ENCODE data around the gene OR5H1.
"Not testable (repeated sequence)": the region's sequence is repeated elsewhere in the genome, so short reads cannot be mapped to it uniquely, and the experiment has no call there.

OR5H1 gene

DNA sequence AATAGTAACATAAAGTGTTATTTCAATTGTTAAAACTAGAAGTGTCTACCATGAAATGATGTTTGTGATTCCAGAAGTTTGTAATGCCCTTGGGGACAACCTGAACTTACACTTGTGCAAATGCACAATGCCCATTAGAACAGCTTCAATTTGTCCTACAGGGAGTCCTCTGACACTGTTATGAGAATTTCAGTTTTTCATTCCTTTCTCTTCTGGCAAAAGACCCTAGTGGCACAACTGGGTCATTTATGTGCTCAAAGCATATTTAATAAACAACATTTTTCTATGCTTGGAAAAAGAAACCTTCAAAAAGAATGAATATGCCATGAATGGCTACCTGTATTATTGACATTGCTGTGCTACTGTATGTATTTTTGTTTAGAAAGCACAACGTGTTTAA, at the start of gene OR5H1:
TSS of gene OR5H1 (plus strand) at position 301 of the 400 bp plus-strand sequence. CDS start 1,977 bp downstream, outside the sequence.
- DNase-seq = no peak

DNA sequence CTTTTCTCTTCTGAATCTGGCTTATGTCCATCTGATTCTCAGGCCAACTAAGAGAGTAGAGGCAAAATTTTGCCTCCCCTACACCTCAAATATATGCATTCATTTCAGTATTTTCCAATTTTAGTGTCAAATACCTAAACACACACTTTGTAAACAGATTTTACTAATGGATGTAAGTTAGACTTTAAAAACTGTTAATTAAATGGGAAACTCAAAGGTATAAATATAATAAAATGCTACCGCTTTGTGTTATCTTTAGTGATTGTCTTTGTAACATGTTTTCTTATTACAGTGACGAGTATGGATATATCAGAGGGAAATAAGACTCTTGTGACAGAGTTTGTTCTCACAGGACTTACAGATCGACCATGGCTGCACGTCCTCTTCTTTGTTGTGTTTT, 43.6 kb upstream of the OR5H1 start, which contains the start of gene OR5AC2:
TSS of gene OR5AC2 (plus strand) at position 301 of the 400 bp plus-strand sequence. CDS start at position 301, 0 bp downstream.
- DNase-seq = no peak

DNA sequence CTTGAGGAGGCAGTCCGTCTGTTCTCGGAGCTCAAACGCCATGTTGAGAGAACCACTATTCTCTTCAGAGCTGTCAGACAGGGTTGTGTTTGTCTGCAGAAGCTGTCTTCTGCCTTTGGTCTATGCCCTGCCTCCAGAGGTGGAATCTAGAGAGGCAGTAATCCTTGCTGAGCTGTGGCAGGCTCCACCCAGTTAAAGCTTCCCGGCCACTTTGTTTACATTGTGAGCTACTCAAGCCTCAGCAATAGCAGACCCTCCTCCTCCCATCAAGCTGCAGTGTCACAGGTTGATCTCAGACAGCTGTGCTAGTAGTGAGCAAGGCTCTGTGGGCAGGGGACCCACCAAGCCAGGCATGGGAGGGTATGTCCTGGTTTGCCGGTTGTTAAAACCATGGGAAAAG, 34.6 kb upstream of the OR5H1 start:
- no peak for DNase-seq

DNA sequence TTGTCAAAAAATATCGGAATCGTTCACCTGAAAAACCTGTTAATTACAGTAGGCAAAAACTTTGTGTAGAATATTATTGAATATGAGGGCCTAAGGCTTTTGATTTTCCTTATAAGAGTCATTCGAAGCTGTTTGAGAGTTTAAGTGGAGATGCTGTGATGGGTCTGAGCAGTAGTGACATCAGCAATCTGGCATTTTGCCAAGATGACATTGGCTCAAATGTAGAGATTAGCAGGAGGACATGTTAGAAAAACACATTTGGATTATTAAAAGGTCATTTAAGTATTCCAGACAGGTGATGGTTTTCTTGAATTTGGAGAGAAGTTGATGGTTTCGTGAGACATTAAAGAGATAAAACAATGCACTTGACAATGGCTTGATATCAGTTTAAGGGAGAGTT, 30.7 kb upstream of the OR5H1 start:
- no peak for DNase-seq

DNA sequence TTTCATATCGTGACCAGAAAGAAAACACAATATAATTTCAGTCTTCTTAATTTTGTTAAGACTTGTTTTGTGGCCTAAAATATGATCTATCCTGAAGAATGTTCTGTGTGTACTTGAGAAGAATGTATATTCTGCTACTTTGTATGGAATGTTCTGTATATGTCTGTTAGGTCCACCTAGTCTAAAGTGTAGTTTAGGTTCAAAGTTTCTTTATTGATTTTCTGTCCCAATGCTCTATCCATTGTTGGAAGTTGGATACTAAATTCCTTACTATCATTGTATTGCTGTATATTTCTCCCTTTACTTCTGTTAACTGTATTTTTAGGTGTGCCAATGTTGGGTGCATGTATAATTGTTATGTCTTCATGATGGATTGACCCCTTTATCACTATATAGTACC, 22.4 kb upstream of the OR5H1 start:
- DNase-seq = no peak

DNA sequence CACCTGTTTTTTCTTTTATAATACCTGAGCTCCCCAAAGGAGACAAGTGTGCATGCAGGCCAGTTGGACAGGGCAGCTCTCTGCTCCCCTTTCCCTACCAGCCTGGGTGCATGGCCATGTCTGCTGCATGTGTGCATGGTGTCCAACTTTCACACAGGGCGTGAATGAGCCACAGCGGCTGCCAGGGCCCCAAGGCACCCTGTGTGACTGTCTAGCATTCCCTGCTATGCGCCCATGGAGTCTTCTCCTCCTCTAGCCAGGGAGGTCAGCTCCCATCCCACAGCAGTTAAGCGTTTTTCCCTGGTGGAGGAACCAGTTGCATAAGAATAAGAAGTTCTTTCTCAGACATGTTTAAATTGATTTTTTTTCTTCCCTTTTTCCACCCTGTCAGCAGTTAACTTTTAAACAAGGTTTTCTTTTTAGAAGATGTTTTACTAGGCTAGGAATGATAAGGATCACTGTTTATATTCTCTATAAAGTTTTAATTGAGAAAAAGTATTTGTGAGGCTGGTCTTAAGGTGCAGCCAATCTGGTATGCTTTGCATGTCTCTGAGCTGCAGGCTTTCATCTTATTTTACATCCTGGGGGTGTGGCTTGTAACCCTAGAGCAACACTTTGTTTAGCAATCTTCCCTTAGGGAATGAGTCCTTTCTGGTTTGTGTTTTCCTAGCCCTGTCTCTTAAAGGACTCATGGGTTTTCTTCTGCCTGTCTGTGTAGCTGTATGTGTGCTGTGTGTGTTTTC, 20.5 kb upstream of the OR5H1 start:
- no peak for DNase-seq

DNA sequence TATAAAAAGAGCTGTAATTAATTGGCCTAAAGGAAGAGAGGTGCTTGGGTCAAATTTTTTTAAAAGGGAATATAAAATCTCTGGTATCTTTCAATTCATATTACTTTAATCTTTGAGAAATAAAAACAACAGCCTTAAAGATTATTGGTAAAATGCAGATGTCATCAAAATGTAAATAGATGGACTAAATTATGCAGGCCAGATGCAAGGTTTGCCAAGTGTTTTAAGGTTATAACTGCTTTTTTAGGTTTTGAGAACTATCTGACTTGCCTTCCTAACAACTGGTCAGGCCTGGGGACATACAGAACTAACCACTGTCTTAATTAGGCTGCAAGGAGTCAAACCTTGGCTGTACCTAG, 20.0 kb upstream of the OR5H1 start:
- DNase-seq = no peak

DNA sequence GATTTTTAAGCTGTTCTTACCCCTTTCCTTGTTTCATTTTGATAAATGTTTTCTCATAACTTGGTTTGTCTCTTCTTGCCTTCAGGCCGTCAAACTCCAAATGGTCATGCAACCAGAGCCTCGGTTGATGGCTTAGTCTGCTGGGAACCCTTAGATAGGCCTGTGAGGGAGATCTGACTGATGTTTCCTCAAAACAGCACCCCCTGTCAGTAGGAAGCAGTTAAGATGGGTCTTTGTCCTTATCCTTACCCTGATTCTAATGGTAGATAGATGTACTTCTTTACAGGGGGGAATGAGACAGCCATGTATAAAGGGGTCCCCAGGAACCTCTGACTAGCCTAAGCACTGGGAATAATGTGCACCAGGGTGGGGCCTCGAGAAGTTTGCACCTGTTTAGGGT, 16.3 kb upstream of the OR5H1 start:
- no peak for DNase-seq

DNA sequence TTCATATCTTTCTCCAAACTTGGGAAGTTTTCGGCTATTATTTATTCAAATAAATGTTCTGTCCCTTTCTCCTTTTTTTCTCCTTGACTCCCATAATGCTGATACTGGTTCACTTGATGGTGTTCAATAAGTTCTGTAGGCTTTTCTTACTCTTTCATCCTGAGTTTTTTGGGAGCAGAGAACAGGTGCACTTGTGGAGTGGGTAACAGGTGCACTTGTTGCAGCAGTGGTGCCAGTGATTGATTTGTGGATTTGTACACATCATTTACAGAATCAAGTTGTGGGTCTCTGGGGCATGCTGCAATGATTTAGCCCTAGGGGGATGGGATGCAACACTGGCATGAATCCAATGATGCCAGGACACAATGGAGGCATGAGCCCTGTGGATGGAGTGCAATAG, 14.8 kb upstream of the OR5H1 start:
- no peak for DNase-seq

DNA sequence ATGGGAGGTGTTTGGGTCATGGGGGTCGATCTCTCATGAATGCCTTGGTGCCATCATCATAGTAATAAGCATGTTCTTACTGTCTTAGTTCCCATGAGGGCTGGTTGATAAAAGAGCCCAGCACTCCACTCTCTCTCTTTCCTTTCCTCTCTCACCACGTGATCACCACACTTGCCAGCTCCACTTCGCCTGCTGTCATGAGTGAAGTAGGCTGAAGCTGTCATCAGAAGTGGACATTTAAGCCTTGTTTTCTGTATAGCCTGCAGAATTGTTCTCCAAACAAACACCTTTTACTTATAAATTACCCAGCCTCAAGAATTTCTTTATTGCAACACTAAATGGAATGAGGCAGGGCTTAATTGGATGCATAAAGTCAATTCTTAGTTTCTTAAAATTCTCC, 6.1 kb downstream of the OR5H1 start:
- DNase-seq = no peak

DNA sequence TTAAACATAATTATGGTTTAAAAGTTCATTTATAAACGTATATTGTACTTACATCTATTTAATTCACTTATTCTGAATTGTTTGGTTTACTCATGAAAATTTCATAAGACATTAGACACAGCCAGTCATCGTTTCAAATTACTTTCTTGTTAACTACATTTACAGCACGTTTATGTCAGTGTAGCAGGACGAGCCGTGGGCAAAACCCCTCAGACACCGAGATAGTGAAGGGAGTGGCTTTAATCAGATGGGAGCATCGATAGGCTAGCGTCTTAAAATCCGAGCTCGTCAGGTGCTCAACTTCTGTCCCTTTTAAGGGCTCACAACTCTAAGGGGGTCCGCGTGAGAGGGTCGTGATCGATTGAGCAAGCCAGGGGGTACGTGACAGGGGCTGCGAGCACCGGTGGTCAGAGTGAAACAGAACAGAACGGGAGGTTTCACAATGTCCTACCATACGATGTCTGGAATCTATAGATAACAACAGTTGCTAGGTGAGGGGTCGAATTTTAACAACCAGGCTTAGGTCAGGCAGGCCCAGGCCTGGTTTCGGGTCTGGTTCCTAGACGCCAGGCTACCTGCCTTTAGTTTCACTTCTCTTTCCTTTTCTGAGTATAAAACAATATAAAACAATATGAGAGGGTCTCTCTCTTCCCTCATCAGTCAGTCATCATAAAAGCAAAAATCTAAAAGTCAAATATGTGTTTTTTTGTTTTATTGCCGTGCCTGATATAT, 7.5 kb downstream of the OR5H1 start:
- not testable (repeated sequence) for DNase-seq

DNA sequence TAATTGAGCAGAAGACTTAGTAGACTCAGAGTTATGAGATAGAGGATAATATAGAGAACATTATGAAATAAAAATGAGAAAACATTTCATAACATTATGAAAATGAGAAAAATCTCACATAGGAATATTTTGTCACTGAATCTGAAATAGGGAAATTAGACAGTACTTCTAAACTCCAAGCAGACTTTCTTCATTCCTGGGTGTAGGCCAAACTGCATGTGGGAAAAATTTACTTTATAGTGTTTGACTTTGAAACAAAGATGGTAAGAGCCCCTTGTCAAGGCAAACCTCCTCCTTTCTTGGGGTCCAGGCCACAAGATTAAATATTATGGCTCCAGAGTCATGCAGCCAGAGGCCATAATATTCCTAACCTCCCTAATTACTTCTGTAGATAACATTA, 10.0 kb downstream of the OR5H1 start:
- no peak for DNase-seq

DNA sequence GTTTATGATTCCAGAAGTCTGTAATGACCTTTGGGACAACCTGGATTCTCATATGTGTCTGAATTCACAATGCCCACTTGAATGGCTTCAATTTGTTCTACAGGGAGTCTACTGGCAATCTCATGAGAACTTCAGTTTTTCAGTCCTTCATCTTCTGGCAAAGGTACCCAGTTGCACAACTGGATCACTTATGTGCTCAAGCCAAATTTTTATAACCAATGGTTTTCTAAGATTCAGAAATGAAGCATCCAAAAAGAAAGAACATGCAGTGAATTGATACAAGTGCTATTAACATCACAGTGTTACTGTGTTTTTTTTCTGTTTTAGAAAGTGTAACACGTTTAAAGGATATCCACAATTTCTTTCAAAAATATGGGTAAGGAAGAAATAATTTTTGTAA, 16.7 kb downstream of the OR5H1 start, which contains the start of gene OR5H14:
TSS of gene OR5H14 (plus strand) at position 301 of the 400 bp plus-strand sequence. CDS start 1,907 bp downstream, outside the sequence.
- DNase-seq = no peak

DNA sequence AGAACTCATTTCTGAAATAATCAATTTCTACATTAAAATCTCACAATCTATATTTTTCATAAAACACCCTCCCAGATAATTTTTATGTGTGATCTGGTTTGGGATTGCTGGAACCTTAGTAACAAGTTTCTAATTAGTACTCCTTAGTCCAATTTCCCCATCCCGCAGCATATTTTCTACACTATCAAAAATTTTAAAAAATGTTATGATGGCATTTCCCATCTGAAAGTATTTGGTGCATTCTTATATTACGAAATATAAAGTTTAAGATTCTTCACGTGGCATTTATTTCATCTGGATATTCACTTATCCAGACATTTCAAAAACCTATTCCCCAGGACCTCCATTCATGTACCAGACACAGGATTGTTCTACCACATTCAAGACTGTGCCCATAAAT, 18.2 kb downstream of the OR5H1 start:
- DNase-seq = no peak

DNA sequence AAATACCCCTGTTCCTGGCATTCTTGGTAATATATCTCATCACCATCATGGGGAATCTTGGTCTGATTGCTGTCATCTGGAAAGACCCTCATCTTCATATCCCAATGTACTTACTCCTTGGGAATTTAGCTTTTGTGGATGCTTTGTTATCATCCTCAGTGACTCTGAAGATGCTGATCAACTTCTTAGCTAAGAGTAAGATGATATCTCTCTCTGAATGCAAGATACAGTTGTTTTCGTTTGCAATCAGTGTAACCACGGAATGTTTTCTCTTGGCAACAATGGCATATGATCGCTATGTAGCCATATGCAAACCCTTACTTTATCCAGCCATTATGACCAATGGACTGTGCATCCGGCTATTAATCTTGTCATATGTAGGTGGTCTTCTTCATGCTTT, 18.9 kb downstream of the OR5H1 start:
- DNase-seq = not testable (repeated sequence)

DNA sequence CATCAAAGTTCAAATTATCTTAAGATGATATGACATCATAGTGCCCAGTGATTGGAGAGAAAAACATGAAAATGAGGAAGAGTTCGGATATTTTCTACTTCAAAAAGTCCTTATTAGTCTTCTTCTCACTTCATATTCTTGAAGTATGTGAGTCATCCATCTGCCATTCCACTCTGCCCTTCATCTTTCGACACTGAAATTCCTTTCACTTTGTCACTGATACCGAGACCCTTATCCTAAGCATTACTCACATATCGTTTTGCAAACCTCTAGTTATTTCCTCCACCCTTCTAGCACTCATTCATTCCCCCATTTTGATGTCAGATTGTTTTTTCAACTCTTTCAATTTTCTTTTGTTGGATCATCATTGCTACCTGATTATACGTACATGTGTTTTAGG, 20.7 kb downstream of the OR5H1 start:
- no peak for DNase-seq

DNA sequence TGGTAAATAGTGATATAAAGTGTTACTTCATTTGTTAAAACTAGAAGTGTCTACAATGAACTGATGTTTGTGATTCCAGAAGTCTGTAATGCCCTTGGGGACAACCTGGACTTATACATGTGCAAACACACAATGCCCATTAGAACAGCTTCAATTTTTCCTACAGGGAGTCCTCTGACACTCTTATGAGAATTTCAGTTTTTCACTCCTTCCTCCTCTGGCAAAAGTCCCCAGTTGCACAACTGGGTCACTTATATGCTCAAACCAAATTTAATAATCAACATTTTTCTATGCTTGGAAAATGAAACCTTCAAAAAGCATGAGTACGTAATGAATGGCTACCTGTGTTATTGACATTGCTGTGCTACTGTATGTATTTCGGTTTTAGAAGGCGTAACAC, 35.9 kb downstream of the OR5H1 start, which contains the start of gene OR5H15:
TSS of gene OR5H15 (plus strand) at position 301 of the 400 bp plus-strand sequence. CDS start 2,004 bp downstream, outside the sequence.
- no peak for DNase-seq

DNA sequence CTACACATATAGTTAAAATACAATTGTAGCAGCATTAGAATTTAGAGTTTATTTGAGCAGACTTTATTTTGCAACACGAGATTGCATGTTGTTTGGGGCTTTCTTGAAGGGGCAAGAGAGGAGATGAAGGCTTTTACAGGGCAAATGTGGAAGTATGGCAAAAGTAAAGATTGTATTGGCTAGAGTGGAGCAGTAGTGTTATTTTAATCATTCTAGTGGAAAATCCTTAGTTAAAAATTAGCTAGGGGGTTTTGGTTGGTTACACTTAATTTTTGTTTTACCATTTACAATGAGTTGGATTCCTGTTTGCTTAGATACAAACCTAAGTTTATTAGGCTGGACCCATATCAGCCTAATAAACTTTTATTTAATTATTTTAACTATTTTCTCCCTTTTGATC, 40.5 kb downstream of the OR5H1 start:
- DNase-seq = no peak

DNA sequence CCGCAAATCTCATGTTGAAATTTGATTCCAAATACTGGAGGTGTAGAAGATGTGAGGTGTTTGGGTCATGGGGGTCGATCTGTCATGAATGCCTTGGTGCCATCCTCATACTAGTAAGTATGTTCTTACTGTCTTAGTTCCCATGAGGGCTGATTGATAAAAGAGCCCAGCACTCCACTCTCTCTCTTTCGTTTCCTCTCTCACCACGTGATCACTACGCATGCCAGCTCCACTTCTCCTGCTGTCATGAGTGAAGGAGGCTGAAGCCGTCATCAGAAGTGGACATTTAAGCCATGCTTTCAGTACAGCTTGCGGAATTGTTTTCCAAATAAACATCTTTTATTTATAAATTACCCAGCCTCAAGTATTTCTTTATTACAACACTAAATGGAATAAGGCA, 42.1 kb downstream of the OR5H1 start:
- DNase-seq = no peak

DNA sequence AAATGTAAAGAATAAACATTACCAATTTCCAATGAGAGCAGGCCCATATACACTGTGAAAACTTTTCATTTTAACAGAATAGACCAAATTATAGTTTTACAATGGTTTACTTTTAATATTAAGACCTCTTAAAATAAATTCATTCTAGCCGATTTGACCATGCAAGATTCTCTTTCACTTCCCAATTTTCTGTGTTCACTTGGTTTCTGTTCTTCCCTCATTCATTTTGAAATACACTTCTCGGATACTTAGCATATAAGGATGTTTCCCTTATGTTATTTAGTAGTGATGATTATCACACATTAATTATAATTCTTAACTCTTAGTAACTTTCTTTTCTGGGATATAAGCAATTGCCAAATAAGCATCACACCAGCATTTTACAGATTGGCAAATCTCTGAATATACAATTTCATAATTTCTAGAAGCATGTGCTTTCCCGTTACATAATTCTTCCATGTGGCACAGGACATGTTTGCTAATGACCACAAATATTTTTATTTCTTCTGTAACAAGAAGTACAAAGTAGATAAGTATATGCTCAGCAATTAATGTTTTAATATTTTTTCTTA, 49.9 kb downstream of the OR5H1 start:
- no peak for DNase-seq

DNA sequence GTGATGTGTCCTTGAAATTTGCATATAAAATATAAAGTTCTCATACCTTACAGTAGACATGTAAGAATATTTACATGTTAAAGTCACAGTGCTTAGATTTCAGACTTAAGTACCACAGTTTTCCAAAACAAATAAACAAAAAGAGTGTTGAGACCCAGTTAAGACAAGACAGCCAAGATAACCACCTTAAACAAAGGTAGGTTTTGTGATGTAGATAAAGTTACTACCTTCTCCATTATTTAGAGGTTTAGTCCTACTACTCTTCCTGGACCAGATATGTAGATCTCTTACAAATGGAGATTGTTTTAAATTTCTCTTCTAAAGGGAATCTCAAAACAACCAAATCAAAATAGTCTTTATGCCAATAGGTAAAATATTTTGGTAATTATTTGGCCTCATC, 51.7 kb downstream of the OR5H1 start:
- no peak for DNase-seq

DNA sequence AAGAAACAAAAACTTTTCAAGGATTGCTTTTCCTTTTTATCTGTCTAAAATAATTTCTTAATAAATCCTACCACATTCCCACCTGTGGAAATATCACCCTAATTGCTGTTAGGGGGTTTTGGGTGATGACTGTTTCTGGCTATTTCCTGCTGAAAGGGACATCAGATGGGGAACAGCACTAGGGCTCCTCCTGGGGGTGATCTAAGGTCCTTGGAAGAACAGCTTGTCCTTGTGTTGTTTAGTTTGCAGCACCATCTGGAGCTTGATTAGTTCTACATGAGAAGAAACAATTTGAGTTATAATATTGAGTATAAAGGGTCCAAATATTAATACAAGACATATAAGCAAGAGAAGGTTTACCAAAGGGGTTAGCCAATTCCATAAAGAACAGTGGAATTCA, 54.7 kb downstream of the OR5H1 start:
- DNase-seq = no peak

All from activated CD4-positive, CD25-positive, alpha-beta regulatory T cell treated with anti-CD3 and anti-CD28 coated beads, Interleukin-2, amount 50 U/mL, for 72 hours (primary cell).